K562 (cell line): ENCODE data around the gene NTRK1. TPM values are rescaled to one million over a fixed set of nuclear protein-coding genes. Genes with fewer than 3 reads are reported as not detected.

ENCODE experiments used
- DMBX1 ChIP-seq: fragments of 250-450 bp; sonication (Bioruptor Pico); IDR thresholded peaks from 2 replicates; pipeline ENCODE4 v1.8.0; 2022; ENCODE audit warnings: inconsistent platforms, mild to moderate bottlenecking, moderate library complexity, borderline replicate concordance
- KDM1A ChIP-seq, 2 experiments: fragments of 450-650 bp; IDR thresholded peaks; 2 replicates each; pipeline ENCODE4 v1.6.1; 2016; ENCODE audit warnings: mild to moderate bottlenecking in 2 of 2
- MAFK ChIP-seq: IDR thresholded peaks from 2 replicates; pipeline ENCODE4 v1.6.1; 2011; ENCODE audit warnings: low read length, improper control_type of control experiment
- SIN3B ChIP-seq: fragments of 450-650 bp; IDR thresholded peaks from 2 replicates; pipeline ENCODE4 v1.6.1; 2017; ENCODE audit warnings: low read depth, mild to moderate bottlenecking, moderate library complexity
- SLC30A9 ChIP-seq: fragments of 250-450 bp; sonication (Bioruptor Pico); IDR thresholded peaks from 2 replicates; pipeline ENCODE4 v1.8.0; 2022; ENCODE audit warnings: mild to moderate bottlenecking, moderate library complexity
- ZNF384 ChIP-seq: IDR thresholded peaks from 2 replicates; pipeline ENCODE4 v1.6.1; 2012; ENCODE audit warnings: low read depth, low read length, improper control_type of control experiment
- polyA plus RNA-seq, 8 experiments: library from polyadenylated mRNA; depleted of rRNA in 4 of 8; stranded (reverse) in 5 of 8; unstranded in 3 of 8; fragments of >200 nt; fragmentation: Nextera tagmentation in 2 of 8; fragmentation: Illumina TruSeq in 1 of 8; extraction: Ambion mirVana in 2 of 8; extraction: Trizol in 1 of 8; gene quantifications; 2 replicates each; pipeline versions ENCODE4 v1.2.1 to v1.2.3, GENCODE V29; 2011 to 2014; ENCODE audit warnings: inconsistent platforms in 1 of 8, missing spikeins in 1 of 8
- total RNA-seq, 7 experiments: library from RNA; depleted of rRNA in 6 of 7; stranded (reverse); fragments of >200 nt in 6 of 7; fragmentation: Illumina TruSeq in 2 of 7; extraction: Trizol in 2 of 7; gene quantifications; 2 replicates each; pipeline versions ENCODE4 v1.2.1 to v1.2.3, GENCODE V29; 2011 to 2021; ENCODE audit warnings: low replicate concordance in 1 of 7
- TF ChIP-seq, protein P1 (sequence below): fragments of 450-650 bp; IDR thresholded peaks from 2 replicates; pipeline ENCODE4 v1.6.1; 2016; ENCODE audit warnings: low read depth, mild to moderate bottlenecking, moderate library complexity
- TF ChIP-seq, protein P2 (sequence below): sonication (generic); formaldehyde crosslinking; IDR thresholded peaks from 2 replicates; pipeline ENCODE4 v1.8.0; 2022; ENCODE audit warnings: missing genetic modification reagents, mild to moderate bottlenecking, moderate library complexity, borderline replicate concordance
- TF ChIP-seq, protein P3 (sequence below): fragments of 450-650 bp; IDR thresholded peaks from 2 replicates; pipeline ENCODE4 v1.6.1; 2017; ENCODE audit warnings: antibody characterized with exemption
- TF ChIP-seq, protein P4 (sequence below): sonication (generic); formaldehyde crosslinking; IDR thresholded peaks from 2 replicates; pipeline ENCODE4 v1.8.1; 2023; ENCODE audit warnings: mild to moderate bottlenecking, missing genetic modification reagents, moderate library complexity
- TF ChIP-seq, protein P5 (sequence below): fragments of 250-450 bp; sonication (Bioruptor Pico); IDR thresholded peaks from 2 replicates; pipeline ENCODE4 v1.4.0; 2020
- TF ChIP-seq, protein P6 (sequence below), 2 experiments: fragments of 450-650 bp in 1 of 2; sonication (generic) in 1 of 2; formaldehyde crosslinking in 1 of 2; IDR thresholded peaks; 2 replicates each; pipeline versions ENCODE4 v1.7.1 to v1.9.0; 2016 to 2022; ENCODE audit warnings: inconsistent platforms in 1 of 2, mild to moderate bottlenecking in 1 of 2, missing genetic modification reagents in 1 of 2

NTRK1 gene
- total and polyA plus RNA-seq, 9 of the 15 experiments (the other 6 are each of a cell fraction or from before 2014, with no cell fraction given) = 0.46 to 30.0 (median 7.9) TPM

DNA sequence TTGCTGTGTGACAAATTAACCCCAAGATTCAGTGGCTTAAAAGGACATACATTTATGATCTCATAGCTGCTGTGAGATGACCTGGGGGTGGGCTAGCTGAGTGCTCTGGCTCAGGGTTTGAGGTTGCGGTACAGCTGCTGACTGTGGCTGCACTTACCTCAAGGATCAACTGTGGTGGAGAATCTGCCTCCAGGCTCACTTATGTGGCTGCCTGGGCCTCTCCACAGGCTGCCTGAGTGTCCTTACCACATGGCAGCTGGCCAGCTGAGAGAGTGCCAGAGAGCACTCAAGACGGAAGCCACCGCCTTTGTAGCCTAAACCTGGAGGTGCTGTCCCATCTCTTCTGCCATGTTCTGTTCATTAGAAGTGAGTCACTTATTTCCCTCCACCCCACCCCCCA lies 65.5 kb downstream of the NTRK1 start (continued):
- TF ChIP-seq DMBX1 (CRISPR knock-in tag) (no peak), KDM1A (IDR thresholded peaks at IDR 0.05) (peak in 1 of 2 experiments; percentile 37; a peak in 2 of 4 replicates), SLC30A9 (no peak), SIN3B (no peak), MAFK (no peak), ZNF384 (0 out of 2 replicates have a peak, but pooled peaks have one; percentile 40)
- TF ChIP-seq, protein P1, sequence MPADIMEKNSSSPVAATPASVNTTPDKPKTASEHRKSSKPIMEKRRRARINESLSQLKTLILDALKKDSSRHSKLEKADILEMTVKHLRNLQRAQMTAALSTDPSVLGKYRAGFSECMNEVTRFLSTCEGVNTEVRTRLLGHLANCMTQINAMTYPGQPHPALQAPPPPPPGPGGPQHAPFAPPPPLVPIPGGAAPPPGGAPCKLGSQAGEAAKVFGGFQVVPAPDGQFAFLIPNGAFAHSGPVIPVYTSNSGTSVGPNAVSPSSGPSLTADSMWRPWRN = peak; percentile 93
- TF ChIP-seq, protein P2, sequence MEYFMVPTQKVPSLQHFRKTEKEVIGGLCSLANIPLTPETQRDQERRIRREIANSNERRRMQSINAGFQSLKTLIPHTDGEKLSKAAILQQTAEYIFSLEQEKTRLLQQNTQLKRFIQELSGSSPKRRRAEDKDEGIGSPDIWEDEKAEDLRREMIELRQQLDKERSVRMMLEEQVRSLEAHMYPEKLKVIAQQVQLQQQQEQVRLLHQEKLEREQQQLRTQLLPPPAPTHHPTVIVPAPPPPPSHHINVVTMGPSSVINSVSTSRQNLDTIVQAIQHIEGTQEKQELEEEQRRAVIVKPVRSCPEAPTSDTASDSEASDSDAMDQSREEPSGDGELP (CRISPR knock-in tag) = peak; percentile 76
- TF ChIP-seq, protein P3, sequence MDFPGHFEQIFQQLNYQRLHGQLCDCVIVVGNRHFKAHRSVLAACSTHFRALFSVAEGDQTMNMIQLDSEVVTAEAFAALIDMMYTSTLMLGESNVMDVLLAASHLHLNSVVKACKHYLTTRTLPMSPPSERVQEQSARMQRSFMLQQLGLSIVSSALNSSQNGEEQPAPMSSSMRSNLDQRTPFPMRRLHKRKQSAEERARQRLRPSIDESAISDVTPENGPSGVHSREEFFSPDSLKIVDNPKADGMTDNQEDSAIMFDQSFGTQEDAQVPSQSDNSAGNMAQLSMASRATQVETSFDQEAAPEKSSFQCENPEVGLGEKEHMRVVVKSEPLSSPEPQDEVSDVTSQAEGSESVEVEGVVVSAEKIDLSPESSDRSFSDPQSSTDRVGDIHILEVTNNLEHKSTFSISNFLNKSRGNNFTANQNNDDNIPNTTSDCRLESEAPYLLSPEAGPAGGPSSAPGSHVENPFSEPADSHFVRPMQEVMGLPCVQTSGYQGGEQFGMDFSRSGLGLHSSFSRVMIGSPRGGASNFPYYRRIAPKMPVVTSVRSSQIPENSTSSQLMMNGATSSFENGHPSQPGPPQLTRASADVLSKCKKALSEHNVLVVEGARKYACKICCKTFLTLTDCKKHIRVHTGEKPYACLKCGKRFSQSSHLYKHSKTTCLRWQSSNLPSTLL = no peak
- TF ChIP-seq, protein P4, sequence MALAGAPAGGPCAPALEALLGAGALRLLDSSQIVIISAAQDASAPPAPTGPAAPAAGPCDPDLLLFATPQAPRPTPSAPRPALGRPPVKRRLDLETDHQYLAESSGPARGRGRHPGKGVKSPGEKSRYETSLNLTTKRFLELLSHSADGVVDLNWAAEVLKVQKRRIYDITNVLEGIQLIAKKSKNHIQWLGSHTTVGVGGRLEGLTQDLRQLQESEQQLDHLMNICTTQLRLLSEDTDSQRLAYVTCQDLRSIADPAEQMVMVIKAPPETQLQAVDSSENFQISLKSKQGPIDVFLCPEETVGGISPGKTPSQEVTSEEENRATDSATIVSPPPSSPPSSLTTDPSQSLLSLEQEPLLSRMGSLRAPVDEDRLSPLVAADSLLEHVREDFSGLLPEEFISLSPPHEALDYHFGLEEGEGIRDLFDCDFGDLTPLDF (CRISPR knock-in tag) = no peak
- TF ChIP-seq, protein P5, sequence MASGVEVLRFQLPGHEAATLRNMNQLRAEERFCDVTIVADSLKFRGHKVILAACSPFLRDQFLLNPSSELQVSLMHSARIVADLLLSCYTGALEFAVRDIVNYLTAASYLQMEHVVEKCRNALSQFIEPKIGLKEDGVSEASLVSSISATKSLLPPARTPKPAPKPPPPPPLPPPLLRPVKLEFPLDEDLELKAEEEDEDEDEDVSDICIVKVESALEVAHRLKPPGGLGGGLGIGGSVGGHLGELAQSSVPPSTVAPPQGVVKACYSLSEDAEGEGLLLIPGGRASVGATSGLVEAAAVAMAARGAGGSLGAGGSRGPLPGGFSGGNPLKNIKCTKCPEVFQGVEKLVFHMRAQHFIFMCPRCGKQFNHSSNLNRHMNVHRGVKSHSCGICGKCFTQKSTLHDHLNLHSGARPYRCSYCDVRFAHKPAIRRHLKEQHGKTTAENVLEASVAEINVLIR = no peak
- TF ChIP-seq, protein P6, sequence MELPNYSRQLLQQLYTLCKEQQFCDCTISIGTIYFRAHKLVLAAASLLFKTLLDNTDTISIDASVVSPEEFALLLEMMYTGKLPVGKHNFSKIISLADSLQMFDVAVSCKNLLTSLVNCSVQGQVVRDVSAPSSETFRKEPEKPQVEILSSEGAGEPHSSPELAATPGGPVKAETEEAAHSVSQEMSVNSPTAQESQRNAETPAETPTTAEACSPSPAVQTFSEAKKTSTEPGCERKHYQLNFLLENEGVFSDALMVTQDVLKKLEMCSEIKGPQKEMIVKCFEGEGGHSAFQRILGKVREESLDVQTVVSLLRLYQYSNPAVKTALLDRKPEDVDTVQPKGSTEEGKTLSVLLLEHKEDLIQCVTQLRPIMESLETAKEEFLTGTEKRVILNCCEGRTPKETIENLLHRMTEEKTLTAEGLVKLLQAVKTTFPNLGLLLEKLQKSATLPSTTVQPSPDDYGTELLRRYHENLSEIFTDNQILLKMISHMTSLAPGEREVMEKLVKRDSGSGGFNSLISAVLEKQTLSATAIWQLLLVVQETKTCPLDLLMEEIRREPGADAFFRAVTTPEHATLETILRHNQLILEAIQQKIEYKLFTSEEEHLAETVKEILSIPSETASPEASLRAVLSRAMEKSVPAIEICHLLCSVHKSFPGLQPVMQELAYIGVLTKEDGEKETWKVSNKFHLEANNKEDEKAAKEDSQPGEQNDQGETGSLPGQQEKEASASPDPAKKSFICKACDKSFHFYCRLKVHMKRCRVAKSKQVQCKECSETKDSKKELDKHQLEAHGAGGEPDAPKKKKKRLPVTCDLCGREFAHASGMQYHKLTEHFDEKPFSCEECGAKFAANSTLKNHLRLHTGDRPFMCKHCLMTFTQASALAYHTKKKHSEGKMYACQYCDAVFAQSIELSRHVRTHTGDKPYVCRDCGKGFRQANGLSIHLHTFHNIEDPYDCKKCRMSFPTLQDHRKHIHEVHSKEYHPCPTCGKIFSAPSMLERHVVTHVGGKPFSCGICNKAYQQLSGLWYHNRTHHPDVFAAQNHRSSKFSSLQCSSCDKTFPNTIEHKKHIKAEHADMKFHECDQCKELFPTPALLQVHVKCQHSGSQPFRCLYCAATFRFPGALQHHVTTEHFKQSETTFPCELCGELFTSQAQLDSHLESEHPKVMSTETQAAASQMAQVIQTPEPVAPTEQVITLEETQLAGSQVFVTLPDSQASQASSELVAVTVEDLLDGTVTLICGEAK (IDR thresholded peaks at IDR 0.05) = no peak
- TF ChIP-seq, protein P6 (CRISPR knock-in tag; IDR thresholded peaks at IDR 0.05) = no peak
